H1 (cell line): Measurements from ENCODE around the gene RNF123.
"Not testable (repeated sequence)": the region's sequence is repeated elsewhere in the genome, so short reads cannot be mapped to it uniquely, and the experiment has no call there.

Source experiments
- ATF3 ChIP-seq: IDR thresholded peaks from 2 replicates; pipeline ENCODE4 v1.6.1; 2011; ENCODE audit warnings: low read depth, mild to moderate bottlenecking, low read length; ENCODE audit not compliant: insufficient read depth
- CBX5 ChIP-seq: fragments of 300-800, 300-1000 bp; sonication (generic); IDR thresholded peaks from 2 replicates; pipeline ENCODE4 v1.7.1; 2016; ENCODE audit warnings: antibody characterized with exemption, low read length, low read depth
- CTBP2 ChIP-seq: IDR thresholded peaks from 2 replicates; pipeline ENCODE4 v1.7.0; 2011; ENCODE audit warnings: borderline replicate concordance, mild to moderate bottlenecking, moderate library complexity, mixed read lengths, low read length; ENCODE audit not compliant: insufficient read depth, insufficient read length
- POLR2A ChIP-seq, 2 experiments: IDR thresholded peaks; 1 replicate in 1 of 2; 2 replicates in 1 of 2; pipeline ENCODE4 v1.6.1; 2011; ENCODE audit warnings: low read depth in 2 of 2, low read length in 2 of 2, mild to moderate bottlenecking in 2 of 2; ENCODE audit errors: control extremely low read depth in 1 of 2
- POLR2AphosphoS5 ChIP-seq: IDR thresholded peaks from 2 replicates; pipeline ENCODE4 v1.6.1; 2011; ENCODE audit warnings: low read depth, low read length

GRCh38 chr3:49691481-49691880, 2.1 kb downstream of the RNF123 start:
- not testable (repeated sequence) for TF ChIP-seq CTBP2; POLR2A (IDR thresholded peaks at IDR 0.05; ENCODE audit: control extremely low read depth in 1 of 2, low read depth in 2 of 2, low read length in 2 of 2); POLR2AphosphoS5; ATF3; CBX5
